GM18858 (cell line): ENCODE measurements around the gene ST3GAL2.

Source experiments
- ATAC-seq: cut with Tn5 transposase; IDR thresholded peaks from one replicate; pipeline ENCODE4 v1.9.1; 2021; ENCODE audit not compliant: unreplicated experiment

The ST3GAL2 gene

GRCh38 chr16:70438969-70439862 is at the start of gene ST3GAL2:
Gene ST3GAL2, minus strand, starts transcription at chr16:70439100. Its CDS starts 40,570 bp downstream, at chr16:70398530.
- peak; percentile 64 for ATAC-seq

- no peak for ATAC-seq
These were observed 46.0 kb upstream of the ST3GAL2 start for GRCh38 chr16:70484867-70485266.

GRCh38 chr16:70483426-70483825 is 44.5 kb upstream of the ST3GAL2 start:
- peak; percentile 35 for ATAC-seq

- no peak for ATAC-seq
These were observed 43.7 kb upstream of the ST3GAL2 start for GRCh38 chr16:70482624-70483023.

GRCh38 chr16:70481929-70482536 is 43.1 kb upstream of the ST3GAL2 start:
- no peak for ATAC-seq

GRCh38 chr16:70480127-70481105 is 41.5 kb upstream of the ST3GAL2 start:
- ATAC-seq = no peak

GRCh38 chr16:70478912-70479341 is 40.0 kb upstream of the ST3GAL2 start:
- ATAC-seq = no peak

GRCh38 chr16:70478169-70478568 is 39.3 kb upstream of the ST3GAL2 start:
- no peak for ATAC-seq

- peak; percentile 87 for ATAC-seq
These were observed 37.5 kb upstream of the ST3GAL2 start for GRCh38 chr16:70476272-70477020.

- no peak for ATAC-seq
These were observed 36.4 kb upstream of the ST3GAL2 start for GRCh38 chr16:70475054-70475871.

- ATAC-seq = no peak
These were observed 35.6 kb upstream of the ST3GAL2 start for GRCh38 chr16:70474320-70475053.

- ATAC-seq = no peak
These were observed 34.8 kb upstream of the ST3GAL2 start for GRCh38 chr16:70473446-70474319.

GRCh38 chr16:70472786-70473433 is 34.0 kb upstream of the ST3GAL2 start:
- no peak for ATAC-seq

- ATAC-seq = no peak
These were observed 32.0 kb upstream of the ST3GAL2 start for GRCh38 chr16:70470927-70471341.

GRCh38 chr16:70470141-70470926 is 31.4 kb upstream of the ST3GAL2 start:
- ATAC-seq = no peak

GRCh38 chr16:70468776-70469525 is 30.1 kb upstream of the ST3GAL2 start:
- ATAC-seq = no peak
